A549 (cell line): ENCODE data around the gene CYB5RL.

Source experiments
- EHF ChIP-seq: fragments of 250-450 bp; sonication (Bioruptor Pico); IDR thresholded peaks from 2 replicates; pipeline ENCODE4 v1.5.0; 2020; ENCODE audit warnings: mild to moderate bottlenecking
- TF ChIP-seq, protein P1 (sequence below): fragments of >200 bp; sonication (Bioruptor Twin); formaldehyde crosslinking; IDR thresholded peaks from 3 replicates; pipeline ENCODE4 v1.5.1; 2016

DNA sequence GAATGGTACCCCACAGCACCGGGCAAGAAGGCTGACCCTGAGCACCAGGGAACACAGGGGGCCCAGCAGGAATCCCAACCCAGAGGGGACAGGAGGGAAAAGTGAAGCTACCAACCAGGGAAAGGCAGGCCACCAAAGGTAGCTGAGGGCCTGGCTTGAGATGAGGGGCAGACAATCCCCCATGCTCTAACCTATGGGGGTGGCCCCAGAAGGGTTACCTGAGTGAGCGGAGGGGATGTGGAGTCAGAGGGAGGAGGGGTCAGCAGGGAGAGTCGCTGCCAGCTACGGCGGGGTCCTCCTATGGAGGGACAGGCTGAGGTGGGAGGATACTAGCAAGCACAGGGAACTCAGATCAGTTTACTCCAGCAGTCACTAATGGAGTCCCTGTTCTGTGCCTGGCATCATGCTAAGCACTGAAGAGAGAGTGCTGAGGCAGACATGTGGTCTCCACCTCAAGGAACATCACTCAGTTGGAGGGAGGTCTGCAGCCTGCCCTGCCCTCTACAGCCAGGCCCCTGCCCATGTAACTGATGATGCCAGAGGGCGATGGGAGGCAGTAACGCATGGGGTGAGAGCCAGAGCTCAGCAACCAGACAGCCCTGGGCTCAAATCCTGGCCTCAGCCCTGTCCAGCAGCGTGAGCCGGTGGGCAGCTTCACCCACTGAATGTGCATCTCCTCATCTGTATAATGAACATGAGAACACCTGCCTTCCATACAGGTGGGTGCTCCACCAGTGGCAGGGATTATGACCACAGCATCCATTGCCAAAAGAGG is 21.3 kb downstream of the CYB5RL start:
- TF ChIP-seq, protein P1, sequence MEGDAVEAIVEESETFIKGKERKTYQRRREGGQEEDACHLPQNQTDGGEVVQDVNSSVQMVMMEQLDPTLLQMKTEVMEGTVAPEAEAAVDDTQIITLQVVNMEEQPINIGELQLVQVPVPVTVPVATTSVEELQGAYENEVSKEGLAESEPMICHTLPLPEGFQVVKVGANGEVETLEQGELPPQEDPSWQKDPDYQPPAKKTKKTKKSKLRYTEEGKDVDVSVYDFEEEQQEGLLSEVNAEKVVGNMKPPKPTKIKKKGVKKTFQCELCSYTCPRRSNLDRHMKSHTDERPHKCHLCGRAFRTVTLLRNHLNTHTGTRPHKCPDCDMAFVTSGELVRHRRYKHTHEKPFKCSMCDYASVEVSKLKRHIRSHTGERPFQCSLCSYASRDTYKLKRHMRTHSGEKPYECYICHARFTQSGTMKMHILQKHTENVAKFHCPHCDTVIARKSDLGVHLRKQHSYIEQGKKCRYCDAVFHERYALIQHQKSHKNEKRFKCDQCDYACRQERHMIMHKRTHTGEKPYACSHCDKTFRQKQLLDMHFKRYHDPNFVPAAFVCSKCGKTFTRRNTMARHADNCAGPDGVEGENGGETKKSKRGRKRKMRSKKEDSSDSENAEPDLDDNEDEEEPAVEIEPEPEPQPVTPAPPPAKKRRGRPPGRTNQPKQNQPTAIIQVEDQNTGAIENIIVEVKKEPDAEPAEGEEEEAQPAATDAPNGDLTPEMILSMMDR: no peak
- TF ChIP-seq EHF (CRISPR knock-in tag): no peak
